H9 (cell line): ENCODE data around the gene OR2D2. TPM values are rescaled to one million over a fixed set of nuclear protein-coding genes. Genes with fewer than 3 reads are reported as not detected.
A peak's percentile ranks its signal among the peaks of the same experiment; 100 is the strongest.

ENCODE experiments used
- DNase-seq: peaks from one replicate; pipeline ENCODE4 v3.0.0-alpha.2; 2017
- H2AFZ ChIP-seq: one replicate; pipeline ENCODE4 v1.6.1; 2013; ENCODE audit warnings: mild to moderate bottlenecking, low read length, control low read depth, moderate library complexity
- H2AK5ac ChIP-seq: 2 replicates; pipeline ENCODE4 v1.6.1; 2013; ENCODE audit warnings: low read length, control low read depth, mixed read lengths; ENCODE audit not compliant: insufficient read length
- H2BK120ac ChIP-seq: one replicate; pipeline ENCODE4 v1.6.1; 2013; ENCODE audit warnings: low read depth, mild to moderate bottlenecking, low read length, control low read depth, inconsistent platforms; ENCODE audit not compliant: poor library complexity, severe bottlenecking
- H2BK12ac ChIP-seq: 2 replicates; pipeline ENCODE4 v1.6.1; 2013; ENCODE audit warnings: low read length, control low read depth, mixed read lengths, low read depth; ENCODE audit not compliant: insufficient read length
- H2BK15ac ChIP-seq: 2 replicates; pipeline ENCODE4 v1.6.1; 2013; ENCODE audit warnings: low read depth, low read length, control low read depth
- H2BK20ac ChIP-seq: one replicate; pipeline ENCODE4 v1.6.1; 2013; ENCODE audit warnings: low read depth, mild to moderate bottlenecking, low read length, control low read depth, inconsistent platforms; ENCODE audit not compliant: poor library complexity, severe bottlenecking
- H2BK5ac ChIP-seq: 2 replicates; pipeline ENCODE4 v1.6.1; 2013; ENCODE audit warnings: low read length, control low read depth, mixed read lengths; ENCODE audit not compliant: insufficient read length
- H3K14ac ChIP-seq: 2 replicates; pipeline ENCODE4 v1.6.1; 2013; ENCODE audit warnings: low read length, control low read depth; ENCODE audit not compliant: insufficient read depth
- H3K18ac ChIP-seq: 2 replicates; pipeline ENCODE4 v1.6.1; 2013; ENCODE audit warnings: low read depth, mild to moderate bottlenecking, mixed read lengths, low read length, control low read depth; ENCODE audit not compliant: insufficient read length
- H3K23ac ChIP-seq: 2 replicates; pipeline ENCODE4 v1.6.1; 2013; ENCODE audit warnings: low read length, control low read depth, mixed read lengths, low read depth; ENCODE audit not compliant: insufficient read length
- H3K23me2 ChIP-seq: 2 replicates; pipeline ENCODE4 v1.6.1; 2013; ENCODE audit warnings: low read depth, mild to moderate bottlenecking, mixed read lengths, low read length, control low read depth; ENCODE audit not compliant: insufficient read length, poor library complexity, severe bottlenecking
- H3K27ac ChIP-seq: 2 replicates; pipeline ENCODE4 v1.5.1; 2013; ENCODE audit warnings: low read length, control low read depth, mixed read lengths, low read depth; ENCODE audit not compliant: insufficient read length
- H3K27me3 ChIP-seq: 2 replicates; pipeline ENCODE4 v1.6.1; 2013; ENCODE audit warnings: low read length, control low read depth, inconsistent platforms; ENCODE audit not compliant: insufficient read depth
- H3K4ac ChIP-seq: 2 replicates; pipeline ENCODE4 v1.6.1; 2013; ENCODE audit warnings: low read depth, mild to moderate bottlenecking, control low read depth, inconsistent platforms, low read length, moderate library complexity
- H3K4me1 ChIP-seq: 2 replicates; pipeline ENCODE4 v1.6.1; 2013; ENCODE audit warnings: low read length, control low read depth, inconsistent platforms; ENCODE audit not compliant: insufficient read depth
- H3K4me2 ChIP-seq: 2 replicates; pipeline ENCODE4 v1.6.1; 2013; ENCODE audit warnings: low read length, control low read depth, mixed read lengths; ENCODE audit not compliant: insufficient read length, insufficient read depth
- H3K56ac ChIP-seq: 2 replicates; pipeline ENCODE4 v1.6.1; 2013; ENCODE audit warnings: low read depth, mild to moderate bottlenecking, mixed read lengths, low read length, control low read depth; ENCODE audit not compliant: insufficient read length
- H3K79me1 ChIP-seq: 2 replicates; pipeline ENCODE4 v1.6.1; 2013; ENCODE audit warnings: low read depth, mild to moderate bottlenecking, moderate library complexity, low read length, control low read depth, inconsistent platforms; ENCODE audit not compliant: insufficient read depth, poor library complexity, severe bottlenecking
- H3K79me2 ChIP-seq: 2 replicates; pipeline ENCODE4 v1.6.1; 2013; ENCODE audit warnings: low read length, control low read depth, inconsistent platforms; ENCODE audit not compliant: insufficient read depth
- H3K9ac ChIP-seq: 2 replicates; pipeline ENCODE4 v1.6.1; 2013; ENCODE audit warnings: low read length, control low read depth, mixed read lengths; ENCODE audit not compliant: insufficient read length; ENCODE audit errors: extremely low read depth
- H3K9me3 ChIP-seq: one replicate; pipeline ENCODE4 v1.6.1; 2013; ENCODE audit warnings: low read depth, low read length, inconsistent platforms; ENCODE audit not compliant: control insufficient read depth
- H3T11ph ChIP-seq: one replicate; pipeline ENCODE4 v1.6.1; 2013; ENCODE audit warnings: mild to moderate bottlenecking, low read length, control low read depth, inconsistent platforms
- H4K20me1 ChIP-seq: one replicate; pipeline ENCODE4 v1.6.1; 2013; ENCODE audit not compliant: control insufficient read depth, insufficient read length, insufficient read depth
- H4K5ac ChIP-seq: 2 replicates; pipeline ENCODE4 v1.6.1; 2013; ENCODE audit warnings: low read depth, mild to moderate bottlenecking, mixed read lengths, low read length, control low read depth; ENCODE audit not compliant: insufficient read length
- H4K8ac ChIP-seq: replicated peaks from 2 replicates; pipeline ENCODE4 v1.6.1; 2013; ENCODE audit warnings: low read length, control low read depth, mixed read lengths, low read depth; ENCODE audit not compliant: insufficient read length
- H4K91ac ChIP-seq: 2 replicates; pipeline ENCODE4 v1.6.1; 2013; ENCODE audit warnings: low read depth, mild to moderate bottlenecking, moderate library complexity, mixed read lengths, low read length, control low read depth; ENCODE audit not compliant: insufficient read length
- H3K27ac Mint-ChIP-seq, 3 experiments: 2 replicates in 2 of 3; 3 replicates in 1 of 3; pipeline ENCODE4 v1.8.0; 2020 to 2021; ENCODE audit warnings: mixed read lengths in 3 of 3, mild to moderate bottlenecking in 1 of 3, moderate library complexity in 1 of 3
- H3K27me3 Mint-ChIP-seq: 2 replicates; pipeline ENCODE4 v1.8.0; 2021; ENCODE audit warnings: low read depth, mild to moderate bottlenecking, moderate library complexity, mixed read lengths
- H3K36me3 Mint-ChIP-seq, 3 experiments: 2 replicates in 2 of 3; 3 replicates in 1 of 3; pipeline ENCODE4 v1.8.0; 2020 to 2021; ENCODE audit warnings: low read depth in 3 of 3, mixed read lengths in 3 of 3; ENCODE audit not compliant: insufficient read depth in 1 of 3
- H3K4me1 Mint-ChIP-seq, 2 experiments: 2 replicates each; pipeline ENCODE4 v1.8.0; 2020; ENCODE audit warnings: mixed read lengths in 2 of 2
- H3K4me3 Mint-ChIP-seq, 2 experiments: 2 replicates in 1 of 2; 3 replicates in 1 of 2; pipeline ENCODE4 v1.8.0; 2020 to 2021; ENCODE audit warnings: mild to moderate bottlenecking in 2 of 2, mixed read lengths in 2 of 2, moderate library complexity in 1 of 2
- H3K9me3 Mint-ChIP-seq, 2 experiments: 2 replicates in 1 of 2; 3 replicates in 1 of 2; pipeline ENCODE4 v1.8.0; 2020; ENCODE audit warnings: mild to moderate bottlenecking in 2 of 2, mixed read lengths in 2 of 2, moderate library complexity in 1 of 2
- CTCF ChIP-seq: fragments of 200-600 bp; sonication (generic); conservative IDR thresholded peaks from 3 replicates; pipeline ENCODE4 v1.8.0; 2021; ENCODE audit warnings: antibody characterized with exemption, mild to moderate bottlenecking
- WGBS: extraction: QIAGEN DNeasy Blood & Tissue Kit; methylation state at CpG from one replicate; pipeline ENCODE4 v1.1.7; 2013; ENCODE audit warnings: missing lambda C conversion rate, low lambda C conversion rate, mixed read lengths; ENCODE audit not compliant: insufficient read length; ENCODE audit errors: extremely low coverage; 5-methylcytosine and 5-hydroxymethylcytosine counted together
- total RNA-seq: library from RNA; stranded (reverse); gene quantifications from 2 replicates; pipeline ENCODE4 v1.2.1, GENCODE V29; 2021

Gene OR2D2
- total RNA-seq, 1 experiment from 2014 or later: 0.26 TPM

DNA sequence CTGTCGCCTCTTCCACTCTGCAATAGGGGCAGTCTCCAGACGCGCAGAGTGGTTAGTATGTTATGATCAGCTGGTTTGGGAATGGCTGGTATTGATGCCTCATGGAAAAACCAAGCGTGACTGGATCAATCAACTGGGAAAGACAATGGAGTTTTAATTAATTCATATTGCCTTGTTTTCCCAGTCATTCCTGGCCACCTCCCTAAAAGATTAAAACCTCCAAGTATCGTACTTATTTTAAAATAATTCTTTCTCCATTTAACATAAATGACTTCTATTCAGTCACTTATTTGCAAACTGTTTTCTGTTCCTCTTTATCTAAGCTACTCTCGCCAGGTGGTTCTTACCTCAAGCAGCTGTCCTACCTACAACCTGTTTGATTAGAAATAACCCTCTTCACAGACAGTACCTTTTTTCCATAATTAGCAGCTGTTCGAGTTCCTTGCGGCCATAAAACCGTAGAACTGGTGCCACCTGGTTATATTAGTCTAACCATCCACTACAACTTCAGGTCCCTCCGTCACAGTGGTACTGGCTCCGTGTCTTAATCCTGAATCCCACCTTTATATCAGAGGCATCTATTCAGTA lies 34.8 kb upstream of the OR2D2 start:
- Histone ChIP-seq H2BK20ac (no peak overlapping the region), H3K4me1 (no peaks in the 10 kb centered on the region; the same call in 1 of the 2 replicates), H3K14ac (no peak overlapping the region), H4K8ac (peak overlapping the region; percentile 2), H2BK5ac (no peak overlapping the region), H3K4ac (no peak overlapping the region), H3K18ac (peak overlapping the region; percentile 69), H3T11ph (no peak overlapping the region), H3K27me3 (no peaks in the 10 kb centered on the region), H3K9me3 (no peaks in the 10 kb centered on the region), H2BK12ac (no peak overlapping the region), H3K27ac (no peak overlapping the region), H2BK120ac (no peak overlapping the region), H3K4me2 (peak overlapping the region; percentile 100), H2BK15ac (no peak overlapping the region), H3K79me1 (no peaks in the 10 kb centered on the region), H4K91ac (no peak overlapping the region), H3K9ac (peak overlapping the region; percentile 78), H3K79me2 (peaks cover 1% of the 10 kb centered on the region; the same call in 1 of the 2 replicates), H3K56ac (no peak overlapping the region), H2AFZ (no peak overlapping the region), H4K5ac (no peak overlapping the region), H2AK5ac (no peak overlapping the region), H3K23me2 (peaks cover 7% of the 10 kb centered on the region), H3K23ac (no peak overlapping the region), H4K20me1 (no peaks in the 10 kb centered on the region)
- no peaks in the 10 kb centered on the region for H3K9me3 Mint-ChIP-seq
- H3K27me3 Mint-ChIP-seq: no peaks in the 10 kb centered on the region
- DNase-seq: no peak
- peak overlapping the region; percentile 96 to 97 for H3K4me3 Mint-ChIP-seq
- no peak for TF ChIP-seq CTCF
- 100% methylated on average over 1 of the region's 11 CpGs for WGBS
- peaks cover 22 to 23% of the 10 kb centered on the region in 2 experiments for H3K4me1 Mint-ChIP-seq
- peaks cover 7 to 15% (median 12%) of the 10 kb centered on the region in 3 experiments; a peak in 6 of 7 replicates for H3K36me3 Mint-ChIP-seq
- H3K27ac Mint-ChIP-seq: no peak overlapping the region
